NCI-H345 treated with DMSO at 0.1 percent for 48 hours (cell line): ENCODE measurements around the gene RHOJ.

Experiments used
- DNase-seq: peaks from one replicate; lab custom pipeline; 2025; ENCODE audit not compliant: unreplicated experiment; lab: John Stamatoyannopoulos, UW

RHOJ gene

GRCh38 chr14:63205044-63205575, 867 bp downstream of the RHOJ start:
- DNase-seq, result no peak

GRCh38 chr14:63205866-63206265, 1.6 kb downstream of the RHOJ start:
- no peak for DNase-seq

GRCh38 chr14:63209160-63209559, 4.9 kb downstream of the RHOJ start:
- no peak for DNase-seq

- no peak for DNase-seq
Measured at GRCh38 chr14:63210812-63211211, 6.6 kb downstream of the RHOJ start.

- no peak for DNase-seq
Measured at GRCh38 chr14:63212209-63212608, 8.0 kb downstream of the RHOJ start.

GRCh38 chr14:63212776-63213500, 8.7 kb downstream of the RHOJ start:
- no peak for DNase-seq

- DNase-seq, result no peak
Measured at GRCh38 chr14:63214417-63215196, 10.4 kb downstream of the RHOJ start.

GRCh38 chr14:63220526-63220925, 16.3 kb downstream of the RHOJ start:
- no peak for DNase-seq

GRCh38 chr14:63223596-63223995, 19.4 kb downstream of the RHOJ start:
- no peak for DNase-seq

- no peak for DNase-seq
Measured at GRCh38 chr14:63224196-63224595, 20.0 kb downstream of the RHOJ start.

GRCh38 chr14:63228217-63228616, 24.0 kb downstream of the RHOJ start:
- no peak for DNase-seq

GRCh38 chr14:63229330-63230059, 25.3 kb downstream of the RHOJ start:
- DNase-seq, result no peak

GRCh38 chr14:63231766-63232165, 27.5 kb downstream of the RHOJ start:
- DNase-seq, result no peak

GRCh38 chr14:63237791-63238190, 33.5 kb downstream of the RHOJ start:
- DNase-seq, result no peak

GRCh38 chr14:63240221-63240620, 36.0 kb downstream of the RHOJ start:
- DNase-seq, result no peak

GRCh38 chr14:63241096-63241495, 36.9 kb downstream of the RHOJ start:
- DNase-seq, result no peak

GRCh38 chr14:63243646-63244045, 39.4 kb downstream of the RHOJ start:
- DNase-seq, result no peak

GRCh38 chr14:63245893-63246292, 41.6 kb downstream of the RHOJ start:
- no peak for DNase-seq

GRCh38 chr14:63248211-63248610, 44.0 kb downstream of the RHOJ start:
- DNase-seq, result no peak

- no peak for DNase-seq
Measured at GRCh38 chr14:63249092-63249491, 44.8 kb downstream of the RHOJ start.

GRCh38 chr14:63257299-63257698, 53.1 kb downstream of the RHOJ start:
- no peak for DNase-seq

GRCh38 chr14:63262446-63262845, 58.2 kb downstream of the RHOJ start:
- no peak for DNase-seq
